ENCODE data around the gene ZNF646.

The ZNF646 gene

DNA sequence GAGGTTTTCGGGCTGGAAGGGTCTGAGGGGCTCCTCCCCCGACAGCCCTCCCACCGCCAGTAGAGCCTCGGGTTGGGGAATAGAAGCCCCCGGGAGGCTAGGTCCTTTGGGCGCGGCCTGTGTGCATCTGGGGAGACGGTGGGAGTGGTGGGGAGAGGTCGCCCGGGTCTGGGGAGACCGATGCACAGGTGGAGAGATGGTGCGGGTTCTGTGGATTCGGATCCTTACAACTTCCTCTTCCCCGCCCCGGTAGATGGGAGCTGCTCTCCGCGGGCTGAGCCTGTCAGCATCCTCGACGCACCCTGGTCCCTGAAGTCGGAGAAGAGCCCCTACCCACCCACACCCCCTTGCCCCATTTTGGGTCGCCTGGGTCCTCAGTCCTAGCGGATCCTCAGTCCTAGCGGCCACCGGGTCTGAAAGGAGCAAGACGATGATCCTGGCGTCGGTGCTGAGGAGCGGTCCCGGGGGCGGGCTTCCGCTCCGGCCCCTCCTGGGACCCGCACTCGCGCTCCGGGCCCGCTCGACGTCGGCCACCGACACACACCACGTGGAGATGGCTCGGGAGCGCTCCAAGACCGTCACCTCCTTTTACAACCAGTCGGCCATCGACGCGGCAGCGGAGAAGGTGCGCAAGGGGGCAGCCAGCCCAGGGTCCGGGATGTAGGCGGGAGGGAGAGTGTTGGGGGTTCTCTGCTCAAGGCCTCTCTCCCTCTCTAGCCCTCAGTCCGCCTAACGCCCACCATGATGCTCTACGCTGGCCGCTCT, 34.8 kb downstream of the ZNF646 start:
- DNase-seq = no peak

DNA sequence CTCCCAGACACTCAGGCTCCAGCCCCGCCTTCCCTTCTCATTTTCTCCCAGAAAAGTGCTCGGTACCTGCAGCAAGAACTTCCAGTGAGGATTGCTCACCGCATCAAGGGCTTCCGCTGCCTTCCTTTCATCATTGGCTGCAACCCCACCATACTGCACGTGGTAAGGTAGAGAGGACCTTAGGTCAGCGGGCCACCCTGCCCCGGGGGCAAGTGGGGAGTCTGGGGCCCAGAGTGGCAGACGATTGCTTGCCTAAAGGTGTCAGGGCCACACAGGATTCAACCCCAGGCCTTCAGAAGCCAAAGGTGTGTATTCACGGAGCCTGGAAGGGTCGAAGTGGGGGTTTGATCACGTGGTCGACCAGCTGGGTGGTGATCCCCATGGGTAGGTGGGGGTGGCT, 35.4 kb downstream of the ZNF646 start:
- no peak for DNase-seq

DNA sequence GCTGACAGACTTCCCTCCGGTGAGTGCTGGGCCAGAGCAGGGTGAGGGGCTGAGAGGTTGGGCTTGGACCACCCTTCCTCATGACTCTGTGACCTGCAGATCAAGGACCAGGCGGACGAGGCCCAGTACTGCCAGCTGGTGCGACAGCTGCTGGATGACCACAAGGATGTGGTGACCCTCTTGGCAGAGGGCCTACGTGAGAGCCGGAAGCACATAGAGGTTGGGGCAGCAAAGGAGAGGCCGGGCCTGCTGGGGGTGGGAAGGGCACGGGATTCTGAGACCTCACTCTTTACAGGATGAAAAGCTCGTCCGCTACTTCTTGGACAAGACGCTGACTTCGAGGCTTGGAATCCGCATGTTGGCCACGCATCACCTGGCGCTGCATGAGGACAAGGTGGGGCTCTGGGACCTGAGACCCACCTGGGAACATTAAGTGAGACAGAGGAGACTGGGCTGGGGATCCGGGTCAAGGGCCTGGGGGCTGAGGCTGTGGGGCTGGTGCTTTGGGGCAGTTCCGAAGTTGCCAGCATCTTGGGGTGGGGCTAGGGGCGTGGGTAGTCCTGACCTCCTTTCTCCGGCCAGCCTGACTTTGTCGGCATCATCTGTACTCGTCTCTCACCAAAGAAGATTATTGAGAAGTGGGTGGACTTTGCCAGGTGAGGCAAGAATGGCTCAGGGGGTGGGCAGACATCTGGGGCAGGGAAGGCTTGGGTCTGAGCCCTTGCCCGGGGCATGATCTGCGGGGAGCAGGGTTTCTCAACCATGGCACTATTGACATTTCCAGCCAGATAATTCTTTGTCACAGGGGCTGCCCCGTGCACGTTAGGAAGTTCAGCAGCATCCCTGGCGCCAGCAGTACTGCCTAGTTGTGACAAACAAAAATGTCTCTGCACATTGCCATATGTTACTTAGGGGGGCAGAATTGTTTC, 36.1 kb downstream of the ZNF646 start:
- no peak for DNase-seq

DNA sequence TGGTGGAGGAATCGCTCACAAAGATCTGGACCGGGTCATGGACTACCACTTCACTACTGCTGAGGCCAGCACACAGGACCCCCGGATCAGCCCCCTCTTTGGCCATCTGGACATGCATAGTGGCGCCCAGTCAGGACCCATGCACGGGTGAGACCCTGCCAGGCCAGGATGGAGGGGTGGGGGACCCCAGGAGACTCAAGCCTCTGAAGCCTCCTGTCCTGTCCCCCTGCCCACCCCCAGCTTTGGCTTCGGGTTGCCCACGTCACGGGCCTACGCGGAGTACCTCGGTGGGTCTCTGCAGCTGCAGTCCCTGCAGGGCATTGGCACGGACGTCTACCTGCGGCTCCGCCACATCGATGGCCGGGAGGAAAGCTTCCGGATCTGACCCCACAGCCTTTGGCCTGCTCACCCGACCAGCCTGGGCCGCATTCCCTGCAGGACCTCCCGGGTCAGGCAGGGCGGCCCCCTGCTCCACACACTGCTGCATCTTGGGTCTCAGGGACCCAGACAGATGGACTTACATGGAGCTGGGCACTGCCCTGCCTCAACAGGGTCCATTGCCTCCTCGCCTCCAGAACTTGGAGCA, 37.8 kb downstream of the ZNF646 start:
- no peak for DNase-seq

DNA sequence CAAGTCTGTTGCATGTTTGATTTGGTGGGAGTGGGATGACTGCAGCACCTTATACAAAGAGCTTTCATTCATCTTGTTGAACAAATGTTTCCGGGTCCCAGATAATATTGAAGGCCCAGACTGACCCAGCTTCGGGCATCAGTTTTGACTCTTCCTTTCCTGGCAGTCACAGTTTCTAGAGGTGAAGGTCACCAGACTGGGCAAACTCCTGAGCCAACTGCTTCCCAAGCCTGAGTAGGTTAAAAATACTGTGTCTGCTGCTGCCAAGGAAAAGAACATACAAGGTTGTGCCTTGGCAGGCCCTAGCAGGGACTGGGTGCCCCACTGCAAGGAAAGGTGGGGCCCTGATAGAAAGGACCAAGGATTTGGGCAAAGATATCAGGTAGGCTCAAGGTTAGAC, 38.5 kb downstream of the ZNF646 start:
- DNase-seq = no peak

DNA sequence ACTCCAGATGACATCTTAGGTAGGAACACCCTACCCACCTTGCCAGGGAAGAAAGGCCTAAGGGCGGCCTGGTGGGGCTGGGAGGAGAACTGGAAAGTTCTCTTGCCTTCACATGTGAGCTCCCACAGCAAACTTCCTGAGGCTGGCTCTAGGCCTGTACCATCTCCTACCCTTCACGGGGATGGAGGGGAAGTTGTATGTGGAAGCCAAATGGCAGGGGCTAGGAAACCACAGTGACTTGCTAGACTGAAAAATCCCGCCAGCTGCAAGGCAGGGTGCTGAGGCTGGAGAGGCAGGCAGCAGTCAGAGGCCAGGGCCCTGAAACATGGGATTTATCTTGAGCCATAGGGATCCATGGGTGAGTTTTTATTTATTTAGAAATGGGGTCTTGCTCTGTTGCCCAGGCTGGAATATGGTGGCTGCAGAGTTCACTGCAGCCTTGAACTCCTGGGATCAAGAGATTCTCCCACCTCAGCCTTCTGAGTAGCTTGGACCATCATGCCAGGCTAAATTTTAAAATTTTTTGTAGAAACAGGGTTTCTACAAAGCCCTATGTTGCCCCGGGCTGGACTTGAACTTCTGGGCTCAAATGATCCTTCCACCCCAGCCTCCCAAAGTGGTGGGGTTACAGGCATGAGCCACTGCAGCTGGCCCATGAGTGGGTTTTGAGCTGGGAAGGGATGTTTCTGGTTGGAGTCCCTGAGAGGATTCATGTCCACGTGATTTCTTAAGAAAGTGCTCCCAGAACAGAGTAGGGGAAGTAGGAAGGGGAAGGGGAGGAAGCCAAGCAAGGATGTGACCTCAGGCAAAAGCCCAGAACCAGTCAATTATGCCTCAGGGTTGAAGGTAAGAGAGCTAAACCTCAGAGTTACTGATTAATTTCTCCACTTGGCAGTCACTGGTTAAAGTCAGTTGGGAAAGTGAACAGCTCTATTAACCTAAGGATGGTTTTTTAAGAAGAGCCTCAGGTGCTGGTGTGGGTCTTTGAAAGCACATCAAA, 39.2 kb downstream of the ZNF646 start:
- peak in 1 of 2 donors; percentile 47 for DNase-seq

DNA sequence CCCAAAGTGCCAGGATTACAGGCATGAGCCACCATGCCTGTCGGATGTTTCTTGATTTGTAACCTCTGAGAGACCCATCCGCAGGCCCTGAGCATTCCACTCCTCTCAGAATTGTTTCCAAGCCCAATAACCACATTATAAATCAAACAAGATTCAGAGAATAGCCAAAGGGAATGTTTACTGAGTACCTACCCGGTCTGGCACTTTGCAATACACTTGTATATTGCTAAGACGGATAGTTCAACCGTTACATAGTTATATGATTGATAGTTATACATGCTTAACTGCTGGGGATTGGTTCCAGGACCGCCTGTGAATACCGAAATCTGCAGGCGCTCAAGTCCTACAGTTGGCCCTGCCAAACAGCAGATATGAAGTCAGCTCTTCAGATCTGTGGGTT, 40.2 kb downstream of the ZNF646 start:
- no peak for DNase-seq

DNA sequence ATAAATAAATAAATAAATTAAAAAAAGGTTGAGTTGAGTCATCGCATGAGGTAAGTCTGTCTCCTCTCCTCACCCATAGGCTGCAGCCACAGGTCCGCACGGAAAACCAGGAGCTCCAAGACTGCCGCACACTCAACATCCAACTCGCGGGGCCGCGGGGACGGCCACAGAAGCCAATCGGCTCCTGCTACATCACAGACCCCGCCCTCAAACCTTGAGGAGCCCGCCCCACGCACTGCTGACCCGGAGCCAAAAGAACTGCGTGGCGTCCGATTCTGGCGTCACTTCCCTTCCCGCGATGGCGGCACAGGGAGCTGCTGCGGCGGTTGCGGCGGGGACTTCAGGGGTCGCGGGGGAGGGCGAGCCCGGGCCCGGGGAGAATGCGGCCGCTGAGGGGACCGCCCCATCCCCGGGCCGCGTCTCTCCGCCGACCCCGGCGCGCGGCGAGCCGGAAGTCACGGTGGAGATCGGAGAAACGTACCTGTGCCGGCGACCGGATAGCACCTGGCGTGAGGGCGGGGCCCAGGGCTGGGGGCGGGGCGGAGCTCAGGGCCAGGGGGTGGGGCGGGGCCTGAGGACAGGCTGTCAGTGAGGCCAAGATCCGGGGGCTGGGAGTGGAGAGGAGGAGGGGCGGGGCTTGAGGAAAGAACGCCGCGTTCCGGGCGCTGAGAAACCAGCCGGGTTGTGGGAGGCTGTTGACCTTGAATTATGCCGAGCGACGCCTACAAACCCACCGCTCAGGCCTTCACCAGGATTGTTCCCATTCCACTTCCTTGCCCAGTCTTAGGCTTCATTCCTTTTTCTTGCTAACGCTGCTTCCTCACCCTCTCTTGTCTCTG, 43.4 kb downstream of the ZNF646 start, which contains the start of gene KAT8:
Gene KAT8 (plus strand): TSS at position 281 of the 839 bp plus-strand sequence. CDS start 18 bp downstream, at position 299.
- DNase-seq = peak; percentile 98

DNA sequence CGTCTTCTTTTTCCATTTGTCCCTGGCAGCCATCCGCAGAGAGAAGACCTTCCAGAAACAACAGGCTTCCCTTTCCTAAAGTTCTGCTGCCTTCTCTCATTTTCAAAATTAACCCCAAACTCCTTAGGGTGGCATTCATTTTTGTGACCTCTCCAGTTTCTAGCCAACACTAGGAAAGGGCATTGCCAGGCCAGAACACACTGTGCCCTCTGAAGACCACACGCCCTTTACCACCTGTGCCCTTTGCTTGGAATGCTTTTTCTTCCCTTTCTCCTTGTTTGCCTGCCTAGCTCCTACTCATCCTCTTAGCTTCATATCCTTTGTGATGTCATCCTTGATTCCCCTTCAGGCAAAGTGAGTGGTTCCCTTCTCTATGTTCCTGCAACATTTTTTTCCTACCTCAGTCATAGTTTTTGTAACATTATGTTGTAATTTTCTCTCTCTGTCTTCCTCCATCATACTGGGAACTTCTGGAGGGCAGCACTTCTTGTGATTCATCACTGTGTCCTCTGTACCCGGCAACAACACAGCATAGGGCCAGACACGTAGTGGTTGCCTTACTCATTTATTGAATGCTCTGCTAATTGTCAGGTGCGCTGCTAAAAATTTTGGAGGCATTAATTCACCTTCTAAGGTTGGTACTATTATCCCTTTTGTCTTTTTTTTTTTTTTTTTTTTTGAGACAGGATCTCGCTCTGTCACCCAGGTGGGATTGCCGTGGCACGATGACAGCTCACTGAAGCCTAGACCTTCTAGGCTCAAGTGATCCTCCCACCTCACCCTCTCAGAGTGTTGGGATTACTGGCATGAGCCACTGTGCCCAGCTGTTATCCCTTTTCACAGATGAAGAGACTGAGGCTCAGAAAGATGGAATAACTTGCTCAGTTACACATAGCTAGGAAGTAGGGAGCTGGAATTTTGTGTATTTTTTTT, 44.3 kb downstream of the ZNF646 start:
- peak in 1 of 2 donors; percentile 41 for DNase-seq

DNA sequence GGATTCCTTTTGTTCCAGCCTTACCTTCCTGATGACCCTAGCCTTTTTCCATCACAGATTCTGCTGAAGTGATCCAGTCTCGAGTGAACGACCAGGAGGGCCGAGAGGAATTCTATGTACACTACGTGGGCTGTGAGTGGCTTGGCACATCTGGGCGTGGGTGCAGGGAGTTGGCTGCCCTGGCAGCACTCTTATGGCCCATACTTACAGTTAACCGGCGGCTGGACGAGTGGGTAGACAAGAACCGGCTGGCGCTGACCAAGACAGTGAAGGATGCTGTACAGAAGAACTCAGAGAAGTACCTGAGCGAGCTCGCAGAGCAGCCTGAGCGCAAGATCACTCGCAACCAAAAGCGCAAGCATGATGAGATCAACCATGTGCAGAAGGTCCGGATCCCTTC, 45.9 kb downstream of the ZNF646 start:
- no peak for DNase-seq

DNA sequence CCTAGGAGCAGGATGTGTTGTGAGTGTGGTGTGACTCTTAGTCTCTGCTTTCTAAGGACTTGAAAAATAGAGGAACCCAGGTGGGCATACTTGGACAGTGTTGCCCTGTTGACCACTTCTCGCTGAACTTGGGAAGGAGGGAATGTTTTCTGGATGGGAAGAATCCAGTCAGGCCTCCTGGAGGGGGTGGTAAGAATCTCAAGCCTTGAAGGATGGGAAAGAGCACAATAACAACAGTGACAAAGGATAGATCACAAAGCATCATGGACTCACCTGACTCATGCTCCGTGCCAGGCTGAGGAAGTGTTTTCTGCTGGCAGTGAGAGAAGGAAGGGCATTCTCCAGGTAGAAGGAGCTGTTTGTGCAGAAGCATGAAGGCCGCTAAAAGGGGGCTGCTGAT, 51.6 kb downstream of the ZNF646 start:
- DNase-seq = no peak

DNA sequence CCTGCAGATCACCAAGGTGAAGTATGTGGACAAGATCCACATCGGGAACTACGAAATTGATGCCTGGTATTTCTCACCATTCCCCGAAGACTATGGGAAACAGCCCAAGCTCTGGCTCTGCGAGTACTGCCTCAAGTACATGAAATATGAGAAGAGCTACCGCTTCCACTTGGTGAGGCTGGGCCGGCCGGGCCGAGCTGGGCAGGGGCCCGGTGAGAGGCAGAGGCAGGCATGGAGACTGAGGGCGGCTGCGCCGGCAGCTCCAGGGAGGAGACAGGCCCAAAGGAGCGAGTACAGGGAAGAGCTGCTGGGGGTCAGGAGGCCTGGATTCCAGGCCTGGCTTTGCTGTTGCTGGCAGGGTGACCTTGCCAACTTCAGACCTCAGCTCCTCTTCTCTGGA, 53.0 kb downstream of the ZNF646 start:
- no peak for DNase-seq

DNA sequence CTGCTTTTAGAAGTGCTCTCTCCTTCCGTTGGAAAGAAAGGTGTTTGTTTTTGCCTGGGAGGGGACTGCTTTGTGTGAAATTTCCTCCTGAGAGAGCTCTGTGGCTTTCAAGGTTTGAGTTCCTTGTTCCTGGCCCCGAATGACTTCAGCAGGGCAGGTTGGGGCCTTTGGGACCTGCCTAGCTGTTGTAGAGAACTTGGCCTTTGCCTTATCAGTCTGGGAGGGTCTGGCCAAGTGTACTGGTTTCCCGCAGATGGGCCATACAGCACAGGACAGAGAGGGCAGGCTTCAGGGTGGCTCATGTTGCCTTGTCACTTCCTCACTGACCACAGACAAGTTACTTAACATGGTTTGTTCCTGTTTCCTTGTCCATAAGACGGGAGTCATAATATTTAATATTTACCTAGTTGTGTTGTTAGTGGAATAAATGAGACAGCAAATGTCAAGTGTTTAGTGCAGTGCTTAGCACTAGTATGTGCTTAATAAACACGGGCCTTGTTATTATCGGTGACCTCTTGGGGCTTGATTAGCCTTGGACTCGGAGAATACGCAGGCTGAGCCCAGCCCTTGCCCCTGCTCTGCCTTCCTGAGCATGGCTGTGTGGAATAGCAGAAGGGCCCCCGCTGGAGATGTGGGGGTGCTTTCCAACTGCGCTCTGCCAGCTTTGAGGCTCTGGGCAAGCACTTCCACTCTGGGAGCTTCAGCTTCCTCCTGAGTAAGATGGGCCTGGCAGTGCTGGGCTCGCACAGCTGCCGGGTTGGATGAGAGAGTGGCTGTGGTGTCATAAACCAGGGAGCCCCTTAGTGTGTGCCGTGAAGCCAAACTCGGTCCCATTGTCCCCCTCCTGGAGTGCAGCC, 54.7 kb downstream of the ZNF646 start:
- DNase-seq = peak; percentile 28 to 77

DNA sequence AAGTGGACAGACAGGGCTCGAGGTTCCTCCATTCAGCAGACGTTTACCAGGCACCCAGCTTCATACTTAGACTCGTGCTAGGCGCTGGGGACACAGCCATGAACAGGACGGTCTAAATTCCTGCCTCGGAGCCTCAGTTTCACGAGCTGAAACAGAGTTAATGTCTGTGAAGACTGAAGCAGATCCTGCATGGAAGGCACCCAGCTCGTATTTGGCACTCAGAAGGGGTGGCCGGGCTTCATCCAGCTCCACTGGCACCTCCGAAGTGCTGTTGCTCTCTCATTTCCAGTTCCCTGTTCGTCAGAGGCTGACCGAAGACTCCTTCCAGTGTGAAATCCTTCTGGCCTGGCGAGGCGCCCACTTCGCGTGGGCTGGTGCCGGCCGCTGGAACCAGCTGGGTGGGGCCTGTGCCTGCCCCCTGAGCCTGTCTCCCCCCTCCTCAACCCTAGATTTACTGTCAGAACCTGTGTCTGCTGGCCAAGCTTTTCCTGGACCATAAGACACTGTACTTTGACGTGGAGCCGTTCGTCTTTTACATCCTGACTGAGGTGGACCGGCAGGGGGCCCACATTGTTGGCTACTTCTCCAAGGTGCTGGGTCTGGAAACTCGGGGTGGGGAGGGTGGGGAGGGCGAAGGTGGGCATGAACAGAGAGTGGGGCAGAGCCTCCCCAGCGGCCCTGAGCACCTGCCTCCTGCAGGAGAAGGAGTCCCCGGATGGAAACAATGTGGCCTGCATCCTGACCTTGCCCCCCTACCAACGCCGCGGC, 55.5 kb downstream of the ZNF646 start:
- DNase-seq = no peak

DNA sequence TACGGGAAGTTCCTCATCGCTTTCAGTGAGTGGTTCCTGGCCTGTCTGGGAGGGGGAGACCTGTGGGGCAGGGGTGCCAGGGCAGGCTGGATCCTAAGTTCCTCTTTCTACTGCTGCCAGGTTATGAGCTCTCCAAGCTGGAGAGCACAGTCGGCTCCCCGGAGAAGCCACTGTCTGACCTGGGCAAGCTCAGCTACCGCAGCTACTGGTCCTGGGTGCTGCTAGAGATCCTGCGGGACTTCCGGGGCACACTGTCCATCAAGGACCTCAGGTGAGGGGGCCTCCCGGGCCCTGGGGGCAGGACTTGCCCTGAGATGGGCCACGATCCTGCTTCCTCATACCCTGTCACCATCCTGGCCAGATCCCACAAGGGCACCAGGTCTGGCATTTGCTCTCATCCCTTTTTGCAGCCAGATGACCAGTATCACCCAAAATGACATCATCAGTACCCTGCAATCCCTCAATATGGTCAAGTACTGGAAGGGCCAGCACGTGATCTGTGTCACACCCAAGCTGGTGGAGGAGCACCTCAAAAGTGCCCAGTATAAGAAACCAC, 56.2 kb downstream of the ZNF646 start:
- DNase-seq = no peak

DNA sequence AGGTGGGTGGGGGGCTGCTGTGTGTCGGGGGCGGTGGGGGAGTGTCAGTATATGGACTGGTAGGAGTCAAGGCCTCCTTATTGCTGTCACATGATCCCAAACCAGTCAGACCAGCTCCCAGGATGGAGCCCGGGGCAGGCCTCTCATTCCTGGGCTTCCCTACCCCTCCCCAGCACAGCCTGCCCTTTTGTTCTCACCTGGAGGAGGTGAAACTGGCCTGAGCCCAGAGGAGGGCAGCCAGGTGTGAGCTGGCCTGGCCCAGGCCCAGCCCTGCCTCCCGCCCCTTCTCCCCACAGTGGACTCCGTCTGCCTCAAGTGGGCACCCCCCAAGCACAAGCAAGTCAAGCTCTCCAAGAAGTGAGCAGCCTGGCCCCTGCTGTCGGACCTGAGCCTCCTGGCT, 56.7 kb downstream of the ZNF646 start:
- DNase-seq = no peak

DNA sequence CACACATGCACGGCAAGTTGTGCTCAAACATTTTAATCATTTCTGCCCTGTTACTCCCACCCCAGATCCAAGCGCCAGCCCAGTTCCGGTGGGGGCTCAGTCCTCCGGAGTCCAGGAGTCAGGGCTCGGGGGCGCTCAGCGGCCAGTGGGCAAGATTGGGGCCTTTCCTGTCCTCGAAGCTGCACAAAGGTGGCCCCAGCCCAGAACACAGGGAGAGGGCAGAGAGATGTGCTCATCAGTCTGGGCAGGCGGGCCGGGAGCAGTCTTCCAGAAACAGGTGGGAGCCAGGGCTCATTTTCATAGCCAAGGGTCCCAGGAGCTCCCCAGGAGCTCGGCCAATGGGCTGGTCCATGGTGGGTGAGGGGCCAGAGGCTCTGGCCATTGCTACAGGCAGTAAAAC, 57.2 kb downstream of the ZNF646 start:
- DNase-seq = no peak

DNA sequence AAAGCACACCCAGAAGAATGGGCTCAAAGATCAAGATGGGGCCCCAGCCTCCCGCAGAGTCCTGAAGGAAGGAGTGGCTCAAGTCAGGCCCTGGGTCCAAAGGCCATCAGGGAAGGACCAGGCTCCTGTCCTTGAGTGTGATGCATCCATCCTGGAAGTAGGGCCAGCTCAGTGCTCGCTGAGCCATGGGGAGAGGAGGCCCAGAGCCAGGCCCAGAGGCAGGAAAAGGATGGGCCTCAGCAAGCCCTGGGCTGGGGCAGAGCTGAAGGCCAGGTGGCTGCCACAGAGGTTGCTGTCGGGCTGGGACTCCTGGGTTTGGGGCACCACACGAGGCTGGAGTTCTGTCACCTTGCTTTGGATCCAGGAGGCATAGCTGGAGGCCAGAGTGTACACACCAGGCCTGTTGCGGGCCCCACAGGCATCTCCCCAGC, 57.6 kb downstream of the ZNF646 start:
- no peak for DNase-seq

Data from CD4-positive, alpha-beta T cell treated with Interferon alpha-2 for 1 hour (primary cell).